CD14-positive monocyte (primary cell): ENCODE data around the gene AJAP1. TPM values are rescaled to one million over a fixed set of nuclear protein-coding genes. Genes with fewer than 3 reads are reported as not detected.

ENCODE experiments used
- DNase-seq, 3 donors: peaks; one replicate each; pipeline ENCODE4 v3.0.0-alpha.2; 2011 to 2022
- H2AFZ ChIP-seq: 2 replicates; pipeline ENCODE4 v1.6.0; 2012; ENCODE audit warnings: mild to moderate bottlenecking, low read depth, low read length, inconsistent platforms; ENCODE audit not compliant: insufficient read depth, poor library complexity, severe bottlenecking
- H3K27ac ChIP-seq, 2 donors: 1 replicate in 1 of 2; 2 replicates in 1 of 2; pipeline ENCODE4 v1.5.1; 2012 to 2013; ENCODE audit warnings: low read length in 2 of 2, control low read depth in 1 of 2, inconsistent platforms in 1 of 2, low read depth in 1 of 2, mild to moderate bottlenecking in 1 of 2
- H3K27me3 ChIP-seq, 2 donors: one replicate each; pipeline versions ENCODE4 v1.6.0 to v1.6.1; 2011 to 2013; ENCODE audit warnings: low read length in 2 of 2; ENCODE audit not compliant: control insufficient read depth in 2 of 2, insufficient read depth in 2 of 2
- H3K36me3 ChIP-seq, 2 donors: replicated peaks in 1 of 2; 1 replicate in 1 of 2; 2 replicates in 1 of 2; pipeline versions ENCODE4 v1.5.1 to v1.6.1; 2012 to 2013; ENCODE audit warnings: low read length in 2 of 2, control low read depth in 1 of 2, inconsistent platforms in 1 of 2, mild to moderate bottlenecking in 1 of 2; ENCODE audit not compliant: insufficient read depth in 2 of 2, control insufficient read depth in 1 of 2
- H3K4me1 ChIP-seq, 2 donors: 1 replicate in 1 of 2; 2 replicates in 1 of 2; pipeline versions ENCODE4 v1.5.1 to v1.6.1; 2012 to 2013; ENCODE audit warnings: low read length in 2 of 2, control low read depth in 1 of 2, inconsistent platforms in 1 of 2, mild to moderate bottlenecking in 1 of 2, moderate library complexity in 1 of 2; ENCODE audit not compliant: insufficient read depth in 2 of 2, control insufficient read depth in 1 of 2
- H3K4me2 ChIP-seq: replicated peaks from 2 replicates; pipeline ENCODE3; 2012; ENCODE audit warnings: low read length, moderate library complexity, mild to moderate bottlenecking; ENCODE audit not compliant: poor library complexity, severe bottlenecking; ENCODE audit errors: extremely low read depth
- H3K4me3 ChIP-seq, 3 experiments: fragments of 200-600 bp in 1 of 3; sonication (generic) in 1 of 3; replicated peaks in 1 of 3; 1 replicate in 2 of 3; 2 replicates in 1 of 3; pipeline ENCODE4 v1.5.1; 2011 to 2013; ENCODE audit warnings: low read length in 3 of 3, mild to moderate bottlenecking in 3 of 3, control low read depth in 2 of 3, low read depth in 2 of 3, inconsistent platforms in 1 of 3, moderate library complexity in 1 of 3
- H3K79me2 ChIP-seq: 2 replicates; pipeline ENCODE4 v1.6.0; 2012; ENCODE audit warnings: mild to moderate bottlenecking, control low read depth, inconsistent platforms, low read length, moderate library complexity; ENCODE audit not compliant: insufficient read depth
- H3K9ac ChIP-seq: 2 replicates; pipeline ENCODE4 v1.6.0; 2017; ENCODE audit warnings: low read length, mild to moderate bottlenecking; ENCODE audit not compliant: insufficient read depth, poor library complexity, severe bottlenecking
- H3K9me3 ChIP-seq, 2 donors: replicated peaks in 1 of 2; 1 replicate in 1 of 2; 2 replicates in 1 of 2; pipeline versions ENCODE4 v1.5.1 to v1.6.1; 2012 to 2013; ENCODE audit warnings: low read length in 2 of 2, control low read depth in 1 of 2; ENCODE audit not compliant: control insufficient read depth in 1 of 2, insufficient read depth in 1 of 2
- H4K20me1 ChIP-seq: 2 replicates; pipeline ENCODE4 v1.6.0; 2012; ENCODE audit warnings: mild to moderate bottlenecking, low read length, control low read depth, moderate library complexity; ENCODE audit not compliant: insufficient read depth
- H3K27ac Mint-ChIP-seq, 7 donors: one replicate each; pipeline ENCODE4 v1.8.0; 2020; ENCODE audit warnings: mild to moderate bottlenecking in 7 of 7, mixed read lengths in 7 of 7, moderate library complexity in 6 of 7, inconsistent platforms in 2 of 7
- H3K27me3 Mint-ChIP-seq, 3 donors: one replicate each; pipeline ENCODE4 v1.8.0; 2021 to 2022; ENCODE audit warnings: low read depth in 3 of 3, mild to moderate bottlenecking in 3 of 3, mixed read lengths in 3 of 3, moderate library complexity in 3 of 3, inconsistent platforms in 1 of 3
- H3K36me3 Mint-ChIP-seq, 2 donors: one replicate each; pipeline ENCODE4 v1.8.0; 2020; ENCODE audit warnings: mixed read lengths in 2 of 2, inconsistent platforms in 1 of 2, mild to moderate bottlenecking in 1 of 2
- H3K4me1 Mint-ChIP-seq: one replicate; pipeline ENCODE4 v1.8.0; 2020; ENCODE audit warnings: mild to moderate bottlenecking, mixed read lengths
- H3K4me3 Mint-ChIP-seq, 2 donors: one replicate each; pipeline ENCODE4 v1.8.0; 2020; ENCODE audit warnings: mild to moderate bottlenecking in 2 of 2, mixed read lengths in 2 of 2, moderate library complexity in 1 of 2
- H3K9me3 Mint-ChIP-seq, 7 donors: one replicate each; pipeline ENCODE4 v1.8.0; 2020 to 2022; ENCODE audit warnings: mixed read lengths in 7 of 7, mild to moderate bottlenecking in 6 of 7, moderate library complexity in 6 of 7, inconsistent platforms in 2 of 7
- WGBS: methylation state at CpG from one replicate; pipeline ENCODE4 v1.1.5; 2013; ENCODE audit warnings: missing lambda C conversion rate; ENCODE audit not compliant: insufficient coverage; 5-methylcytosine and 5-hydroxymethylcytosine counted together
- intact Hi-C, 2 donors: fragments of 100-400 bp; cut with micrococcal nuclease; formaldehyde crosslinking; loops; one replicate each; pipeline versions ENCODE4 v1.15.0 to v1.15.1; 2023
- polyA plus RNA-seq, 3 donors: library from polyadenylated mRNA; depleted of rRNA in 1 of 3; unstranded in 2 of 3; stranded (reverse) in 1 of 3; fragments of 300-500 nt in 2 of 3; fragments of >200 nt in 1 of 3; fragmentation: Illumina TruSeq in 2 of 3; gene quantifications; 1 replicate in 2 of 3; 2 replicates in 1 of 3; pipeline ENCODE4 v1.2.3, GENCODE V29; 2012 to 2021
- TF ChIP-seq, protein P1 (sequence below): fragments of 200-600 bp; IDR thresholded peaks from one replicate; pipeline ENCODE4 v1.8.0; 2022; ENCODE audit warnings: antibody characterized with exemption, mild to moderate bottlenecking

Gene AJAP1
- polyA plus RNA-seq, 3 donors, result not detected

DNA sequence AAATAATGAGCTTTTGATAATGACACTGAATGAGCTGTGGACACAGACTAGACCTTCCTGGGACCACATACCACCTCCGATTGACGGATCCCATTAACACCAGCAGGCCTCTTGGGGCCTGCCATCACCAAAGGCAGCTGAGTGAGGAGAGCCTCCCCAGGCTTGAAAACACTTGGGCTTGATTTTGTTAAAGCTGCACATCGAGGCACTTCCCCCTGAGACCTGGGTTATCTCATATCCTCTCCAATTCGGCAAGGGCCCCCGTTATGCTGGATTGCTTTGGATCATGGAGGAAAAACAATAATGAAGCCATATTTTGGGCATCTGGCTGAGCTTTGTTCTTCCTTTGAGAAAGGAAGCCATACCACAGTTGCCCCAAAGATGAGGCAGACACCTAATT lies 143.0 kb downstream of the AJAP1 start:
- H3K9me3 ChIP-seq, result peaks cover 0 to 3% of the 10 kb centered on the region in 2 donors
- TF ChIP-seq, protein P1, sequence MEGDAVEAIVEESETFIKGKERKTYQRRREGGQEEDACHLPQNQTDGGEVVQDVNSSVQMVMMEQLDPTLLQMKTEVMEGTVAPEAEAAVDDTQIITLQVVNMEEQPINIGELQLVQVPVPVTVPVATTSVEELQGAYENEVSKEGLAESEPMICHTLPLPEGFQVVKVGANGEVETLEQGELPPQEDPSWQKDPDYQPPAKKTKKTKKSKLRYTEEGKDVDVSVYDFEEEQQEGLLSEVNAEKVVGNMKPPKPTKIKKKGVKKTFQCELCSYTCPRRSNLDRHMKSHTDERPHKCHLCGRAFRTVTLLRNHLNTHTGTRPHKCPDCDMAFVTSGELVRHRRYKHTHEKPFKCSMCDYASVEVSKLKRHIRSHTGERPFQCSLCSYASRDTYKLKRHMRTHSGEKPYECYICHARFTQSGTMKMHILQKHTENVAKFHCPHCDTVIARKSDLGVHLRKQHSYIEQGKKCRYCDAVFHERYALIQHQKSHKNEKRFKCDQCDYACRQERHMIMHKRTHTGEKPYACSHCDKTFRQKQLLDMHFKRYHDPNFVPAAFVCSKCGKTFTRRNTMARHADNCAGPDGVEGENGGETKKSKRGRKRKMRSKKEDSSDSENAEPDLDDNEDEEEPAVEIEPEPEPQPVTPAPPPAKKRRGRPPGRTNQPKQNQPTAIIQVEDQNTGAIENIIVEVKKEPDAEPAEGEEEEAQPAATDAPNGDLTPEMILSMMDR, result no peak
- Mint-ChIP-seq H3K36me3 (no peaks in the 10 kb centered on the region), H3K4me1 (no peaks in the 10 kb centered on the region), H3K27ac (no peak overlapping the region), H3K4me3 (no peak overlapping the region), H3K27me3 (peaks cover 2 to 15% (median 2%) of the 10 kb centered on the region in 3 donors), H3K9me3 (peaks cover 0 to 13% (median 5%) of the 10 kb centered on the region in 7 donors)
- DNase-seq, result no peak
- intact Hi-C loops, result no loop called here
- no peak overlapping the region for H3K9ac ChIP-seq
- H2AFZ ChIP-seq, result no peak overlapping the region
- no peaks in the 10 kb centered on the region for H4K20me1 ChIP-seq
- H3K27ac ChIP-seq, result no peak overlapping the region
- no peak overlapping the region for H3K4me3 ChIP-seq
- no peaks in the 10 kb centered on the region for H3K79me2 ChIP-seq
- 83% methylated on average over 2 of the region's 5 CpGs for WGBS
- H3K4me2 ChIP-seq, result no peak overlapping the region
- H3K4me1 ChIP-seq, result no peaks in the 10 kb centered on the region
- H3K36me3 ChIP-seq, result no peaks in the 10 kb centered on the region
- H3K27me3 ChIP-seq, result no peaks in the 10 kb centered on the region

DNA sequence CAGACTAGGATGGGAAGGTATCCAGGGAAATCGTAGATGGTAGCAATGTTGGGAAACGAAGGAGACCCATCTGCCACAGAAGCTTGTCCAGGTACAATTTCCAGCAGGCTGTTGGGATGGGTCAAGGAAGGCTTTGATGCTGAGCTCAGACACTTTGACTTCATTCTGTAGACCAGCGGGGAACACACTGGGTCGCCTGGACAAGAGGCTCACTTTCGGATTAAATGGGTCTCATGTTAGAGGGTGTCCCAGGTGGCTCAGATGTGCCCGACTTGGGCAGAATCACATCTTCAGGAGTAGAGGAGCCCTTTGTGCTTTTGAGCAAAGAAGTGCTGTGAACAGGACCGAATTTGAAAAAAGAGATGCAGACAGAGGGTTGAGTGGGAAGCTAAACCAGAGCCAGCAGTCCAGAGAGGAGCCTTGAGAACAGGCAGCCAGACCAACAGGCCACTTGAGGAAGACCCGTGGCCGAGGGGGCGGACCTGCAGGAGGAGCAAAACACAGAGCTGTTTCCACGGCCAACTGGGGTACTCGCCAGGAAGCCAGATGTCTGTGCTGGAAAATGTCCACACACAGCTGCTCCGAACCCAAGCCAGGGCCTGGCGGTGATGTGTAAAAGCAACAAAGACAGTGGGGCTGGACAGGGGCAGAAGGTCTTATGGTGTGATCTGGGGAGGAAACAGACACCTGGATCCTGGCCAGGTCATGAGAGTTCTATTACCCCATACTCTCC lies 146.9 kb downstream of the AJAP1 start:
- no peaks in the 10 kb centered on the region for H4K20me1 ChIP-seq
- H3K36me3 ChIP-seq, result no peaks in the 10 kb centered on the region
- no peak overlapping the region for H3K9ac ChIP-seq
- intact Hi-C loops, result no loop called here
- H3K27me3 ChIP-seq, result no peaks in the 10 kb centered on the region
- H2AFZ ChIP-seq, result no peak overlapping the region
- TF ChIP-seq, protein P1, result no peak
- DNase-seq, result no peak
- 82% methylated on average over 13 of the region's 14 CpGs for WGBS
- H3K36me3 Mint-ChIP-seq, result no peaks in the 10 kb centered on the region
- H3K4me1 ChIP-seq, result no peaks in the 10 kb centered on the region
- peaks cover 0 to 3% of the 10 kb centered on the region in 2 donors for H3K9me3 ChIP-seq
- H3K27ac Mint-ChIP-seq, result no peak overlapping the region
- no peak overlapping the region for H3K4me2 ChIP-seq
- peaks cover 0 to 11% (median 2%) of the 10 kb centered on the region in 3 donors for H3K27me3 Mint-ChIP-seq
- no peak overlapping the region for H3K4me3 ChIP-seq
- peaks cover 0 to 14% (median 7%) of the 10 kb centered on the region in 7 donors for H3K9me3 Mint-ChIP-seq
- no peak overlapping the region for H3K27ac ChIP-seq
- no peaks in the 10 kb centered on the region for H3K4me1 Mint-ChIP-seq
- no peaks in the 10 kb centered on the region for H3K79me2 ChIP-seq
- H3K4me3 Mint-ChIP-seq, result no peak overlapping the region
